Aortic smooth muscle cell (primary cell): ENCODE data around the gene CLASP2. TPM values are rescaled to one million over a fixed set of nuclear protein-coding genes. Genes with fewer than 3 reads are reported as not detected.

Experiments used
- total RNA-seq: library from RNA; depleted of rRNA; stranded (reverse); fragments of >200 nt; gene quantifications from 2 replicates; pipeline ENCODE4 v1.2.3, GENCODE V29; 2014

The CLASP2 gene
- total RNA-seq: 46.6 and 65.7 TPM in 2 replicates

GRCh38 chr3:33717866-33718594, at the start of gene CLASP2:
CLASP2 (minus strand) TSS chr3:33718254; CDS start chr3:33718002, 252 bp downstream.

Other genes starting within 250 kb of the CLASP2 start
- 77.0 and 93.8 TPM in 2 replicates for gene PDCD6IP, start 80.4 kb upstream of the CLASP2 start, total RNA-seq